Breast epithelium (tissue), 3 donors: ENCODE measurements around the gene CCL21.

Experiments
- POLR2A ChIP-seq: fragments of 450-650 bp; IDR thresholded peaks from one replicate; pipeline ENCODE4 v1.6.1; 2016; ENCODE audit warnings: antibody characterized with exemption, mild to moderate bottlenecking, moderate library complexity
- TF ChIP-seq, protein P1 (sequence below), 3 donors: fragments of 450-650 bp; IDR thresholded peaks; one replicate each; pipeline ENCODE4 v1.5.1; 2016 to 2017; ENCODE audit warnings: antibody characterized with exemption in 3 of 3, mild to moderate bottlenecking in 3 of 3, moderate library complexity in 3 of 3

DNA sequence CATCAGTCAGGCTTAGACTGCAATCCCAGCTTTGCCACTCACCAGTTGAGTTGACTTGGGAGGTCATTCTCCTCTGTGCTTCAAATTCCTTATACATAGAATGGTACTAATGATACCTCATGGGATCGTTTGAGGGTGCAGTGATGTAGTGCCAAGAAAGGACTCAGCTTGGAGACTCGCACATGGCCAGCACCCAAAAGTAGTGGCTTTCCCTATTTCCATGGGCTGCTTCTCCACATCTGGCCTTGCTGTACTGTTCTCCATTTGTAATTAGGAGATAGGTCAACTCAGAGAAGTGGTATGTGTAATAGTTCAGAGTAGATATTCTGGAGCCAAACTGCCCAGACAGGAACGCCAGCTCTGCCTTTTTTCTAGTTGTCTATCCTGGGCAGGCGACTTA lies 24.3 kb downstream of the CCL21 start:
- TF ChIP-seq, protein P1, sequence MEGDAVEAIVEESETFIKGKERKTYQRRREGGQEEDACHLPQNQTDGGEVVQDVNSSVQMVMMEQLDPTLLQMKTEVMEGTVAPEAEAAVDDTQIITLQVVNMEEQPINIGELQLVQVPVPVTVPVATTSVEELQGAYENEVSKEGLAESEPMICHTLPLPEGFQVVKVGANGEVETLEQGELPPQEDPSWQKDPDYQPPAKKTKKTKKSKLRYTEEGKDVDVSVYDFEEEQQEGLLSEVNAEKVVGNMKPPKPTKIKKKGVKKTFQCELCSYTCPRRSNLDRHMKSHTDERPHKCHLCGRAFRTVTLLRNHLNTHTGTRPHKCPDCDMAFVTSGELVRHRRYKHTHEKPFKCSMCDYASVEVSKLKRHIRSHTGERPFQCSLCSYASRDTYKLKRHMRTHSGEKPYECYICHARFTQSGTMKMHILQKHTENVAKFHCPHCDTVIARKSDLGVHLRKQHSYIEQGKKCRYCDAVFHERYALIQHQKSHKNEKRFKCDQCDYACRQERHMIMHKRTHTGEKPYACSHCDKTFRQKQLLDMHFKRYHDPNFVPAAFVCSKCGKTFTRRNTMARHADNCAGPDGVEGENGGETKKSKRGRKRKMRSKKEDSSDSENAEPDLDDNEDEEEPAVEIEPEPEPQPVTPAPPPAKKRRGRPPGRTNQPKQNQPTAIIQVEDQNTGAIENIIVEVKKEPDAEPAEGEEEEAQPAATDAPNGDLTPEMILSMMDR (IDR thresholded peaks at IDR 0.05): no peak
- no peak for TF ChIP-seq POLR2A
